ENCODE measurements around the gene BEST1. TPM values are rescaled to one million over a fixed set of nuclear protein-coding genes. Genes with fewer than 3 reads are reported as not detected.

Gene BEST1
- total and polyA plus RNA-seq, 7 experiments from 2014 or later, result 0.49 to 7.1 (median 0.92) TPM; not detected in 1

GRCh38 chr11:61961570-61962212 is 11.5 kb downstream of the BEST1 start:
- ChIA-PET CTCF (interaction anchor here (0.7 to 1.4 kb wide), 2 partner anchors 120 to 126 kb away, joined by 3 to 4 read pairs; no protein-coding TSS in a partner anchor), POLR2A (interaction anchor here (11.6 kb wide), 1 partner anchor 62 kb away, joined by 145 read pairs; no protein-coding TSS in a partner anchor)
- H3K9me3 ChIP-seq (ENCODE audit: control insufficient read depth in 2 of 3, low read length in 3 of 3), result no peaks in the 10 kb centered on the region
- Mint-ChIP-seq H3K9me3 (peaks cover 0 to 33% (median 0%) of the 10 kb centered on the region in 11 donors), H3K27me3 (no peaks in the 10 kb centered on the region), H3K27ac (peak overlapping the region in 5 of 9 donors; percentile 6 to 77 (median 55)), H3K4me3 (peak overlapping the region in 3 of 10 donors; percentile 2 to 26 (median 19)), H3K36me3 (peaks cover 0 to 33% (median 25%) of the 10 kb centered on the region in 5 donors), H3K4me1 (peaks cover 18 to 46% (median 38%) of the 10 kb centered on the region in 7 donors)
- peaks cover 5 to 25% (median 10%) of the 10 kb centered on the region in 3 experiments for H3K36me3 ChIP-seq (ENCODE audit: control insufficient read depth in 2 of 3, insufficient read depth in 3 of 3, low read length in 3 of 3)
- peaks cover 18 to 29% of the 10 kb centered on the region in 2 donors for H3K4me1 ChIP-seq (ENCODE audit: control insufficient read depth in 2 of 2, insufficient read depth in 2 of 2, low read length in 2 of 2)
- no peaks in the 10 kb centered on the region for H3K27me3 ChIP-seq (ENCODE audit: control insufficient read depth in 2 of 2, insufficient read depth in 2 of 2, low read length in 2 of 2)
- no peak overlapping the region for H3K4me3 ChIP-seq (ENCODE audit: low read length)
- DNase-seq, result no peak
- intact Hi-C loops (cut with micrococcal nuclease), result loop anchor here in 1 of 2 donors (10.0 kb wide), 1 partner anchor 593 kb away; no protein-coding TSS in a partner anchor
- no peak overlapping the region for H3K27ac ChIP-seq (ENCODE audit: low read depth, low read length)
- peak; percentile 9 for ATAC-seq

GRCh38 chr11:61962213-61963015 is 12.3 kb downstream of the BEST1 start:
- peak overlapping the region; percentile 49 for H3K27ac ChIP-seq (ENCODE audit: low read depth, low read length)
- POLR2A ChIA-PET, result interaction anchor here (1.3 to 11.6 kb wide), 2 partner anchors 61 to 76 kb away, joined by 3 to 145 read pairs; no protein-coding TSS in a partner anchor

GRCh38 chr11:61963016-61963281 is 12.8 kb downstream of the BEST1 start:
- CTCF ChIA-PET, result interaction anchor here (0.6 kb wide), 1 partner anchor 548 kb away, joined by 3 read pairs; no protein-coding TSS in a partner anchor
- intact Hi-C loops (cut with micrococcal nuclease), result loop anchor here in 1 of 2 donors (10.0 kb wide), 1 partner anchor 592 kb away; no protein-coding TSS in a partner anchor
- Mint-ChIP-seq H3K4me3 (peak overlapping the region in 7 of 10 donors; percentile 20 to 98 (median 82)), H3K9me3 (peaks cover 0 to 35% (median 0%) of the 10 kb centered on the region in 11 donors), H3K4me1 (peaks cover 18 to 46% (median 39%) of the 10 kb centered on the region in 7 donors), H3K27ac (peak overlapping the region in 8 of 9 donors; percentile 72 to 98 (median 94)), H3K27me3 (no peaks in the 10 kb centered on the region), H3K36me3 (peaks cover 0 to 33% (median 26%) of the 10 kb centered on the region in 5 donors)
- ATAC-seq (no peak), DNase-seq (peak in 4 of 9 donors; percentile 28 to 40 (median 36))
- Histone ChIP-seq H3K27me3 (ENCODE audit: control insufficient read depth in 2 of 2, insufficient read depth in 2 of 2, low read length in 2 of 2) (no peaks in the 10 kb centered on the region), H3K4me1 (ENCODE audit: control insufficient read depth in 2 of 2, insufficient read depth in 2 of 2, low read length in 2 of 2) (peaks cover 18 to 29% of the 10 kb centered on the region in 2 donors), H3K27ac (ENCODE audit: low read depth, low read length) (peak overlapping the region; percentile 49), H3K9me3 (ENCODE audit: control insufficient read depth in 2 of 3, low read length in 3 of 3) (no peaks in the 10 kb centered on the region), H3K36me3 (ENCODE audit: control insufficient read depth in 2 of 3, insufficient read depth in 3 of 3, low read length in 3 of 3) (peaks cover 5 to 31% (median 10%) of the 10 kb centered on the region in 3 experiments), H3K4me3 (ENCODE audit: low read length) (no peak overlapping the region)
- POLR2A ChIA-PET, result interaction anchor here (1.2 to 11.6 kb wide), 3 partner anchors 9 to 76 kb away, joined by 3 to 145 read pairs (median 9); no protein-coding TSS in a partner anchor

More at GRCh38 chr11:61962213-61963015, 12.3 kb downstream of the BEST1 start:
- Mint-ChIP-seq H3K27me3 (no peaks in the 10 kb centered on the region), H3K9me3 (peaks cover 0 to 35% (median 0%) of the 10 kb centered on the region in 11 donors), H3K36me3 (peaks cover 0 to 33% (median 26%) of the 10 kb centered on the region in 5 donors), H3K4me1 (peaks cover 18 to 46% (median 38%) of the 10 kb centered on the region in 7 donors), H3K27ac (peak overlapping the region in 8 of 9 donors; percentile 72 to 98 (median 94)), H3K4me3 (peak overlapping the region in 6 of 10 donors; percentile 34 to 98 (median 66))
- CTCF ChIA-PET, result interaction anchor here (0.6 to 0.7 kb wide), 2 partner anchors 125 to 548 kb away, joined by 3 read pairs; no protein-coding TSS in a partner anchor
- intact Hi-C loops (cut with micrococcal nuclease), result loop anchor here in 1 of 2 donors (10.0 kb wide), 1 partner anchor 592 kb away; no protein-coding TSS in a partner anchor
- Histone ChIP-seq H3K9me3 (ENCODE audit: control insufficient read depth in 2 of 3, low read length in 3 of 3) (no peaks in the 10 kb centered on the region), H3K36me3 (ENCODE audit: control insufficient read depth in 2 of 3, insufficient read depth in 3 of 3, low read length in 3 of 3) (peaks cover 5 to 28% (median 10%) of the 10 kb centered on the region in 3 experiments), H3K27me3 (ENCODE audit: control insufficient read depth in 2 of 2, insufficient read depth in 2 of 2, low read length in 2 of 2) (no peaks in the 10 kb centered on the region), H3K4me3 (ENCODE audit: low read length) (no peak overlapping the region), H3K4me1 (ENCODE audit: control insufficient read depth in 2 of 2, insufficient read depth in 2 of 2, low read length in 2 of 2) (peaks cover 18 to 29% of the 10 kb centered on the region in 2 donors)
- DNase-seq (peak in 2 of 9 donors; percentile 5 to 12), ATAC-seq (peak; percentile 30)

- Mint-ChIP-seq H3K4me1 (peaks cover 22 to 49% (median 44%) of the 10 kb centered on the region in 7 donors), H3K27ac (peak overlapping the region; percentile 40 to 98 (median 94)), H3K27me3 (no peaks in the 10 kb centered on the region), H3K9me3 (peaks cover 0 to 35% (median 0%) of the 10 kb centered on the region in 11 donors), H3K4me3 (peak overlapping the region; percentile 20 to 98 (median 86)), H3K36me3 (peaks cover 0 to 32% (median 26%) of the 10 kb centered on the region in 5 donors)
- intact Hi-C loops (cut with micrococcal nuclease), result loop anchor here in 1 of 2 donors (10.0 kb wide), 1 partner anchor 591 kb away; no protein-coding TSS in a partner anchor
- DNase-seq (peak in 7 of 9 donors; percentile 26 to 55 (median 43)), ATAC-seq (peak; percentile 34)
- H3K9me3 ChIP-seq (ENCODE audit: control insufficient read depth in 2 of 3, low read length in 3 of 3), result no peaks in the 10 kb centered on the region
- no peaks in the 10 kb centered on the region for H3K27me3 ChIP-seq (ENCODE audit: control insufficient read depth in 2 of 2, insufficient read depth in 2 of 2, low read length in 2 of 2)
- CTCF ChIA-PET, result interaction anchor here (0.6 kb wide), 1 partner anchor 547 kb away, joined by 3 read pairs; no protein-coding TSS in a partner anchor
- peaks cover 18 to 33% of the 10 kb centered on the region in 2 donors for H3K4me1 ChIP-seq (ENCODE audit: control insufficient read depth in 2 of 2, insufficient read depth in 2 of 2, low read length in 2 of 2)
- H3K36me3 ChIP-seq (ENCODE audit: control insufficient read depth in 2 of 3, insufficient read depth in 3 of 3, low read length in 3 of 3), result peaks cover 5 to 31% (median 10%) of the 10 kb centered on the region in 3 experiments
- peak overlapping the region; percentile 49 for H3K27ac ChIP-seq (ENCODE audit: low read depth, low read length)
- H3K4me3 ChIP-seq (ENCODE audit: low read length), result no peak overlapping the region
- POLR2A ChIA-PET, result interaction anchor here (0.7 to 11.6 kb wide), 5 partner anchors 8 to 75 kb away, joined by 3 to 145 read pairs (median 4); no protein-coding TSS in a partner anchor
Observed at GRCh38 chr11:61963282-61964057, 13.3 kb downstream of the BEST1 start.

DNA sequence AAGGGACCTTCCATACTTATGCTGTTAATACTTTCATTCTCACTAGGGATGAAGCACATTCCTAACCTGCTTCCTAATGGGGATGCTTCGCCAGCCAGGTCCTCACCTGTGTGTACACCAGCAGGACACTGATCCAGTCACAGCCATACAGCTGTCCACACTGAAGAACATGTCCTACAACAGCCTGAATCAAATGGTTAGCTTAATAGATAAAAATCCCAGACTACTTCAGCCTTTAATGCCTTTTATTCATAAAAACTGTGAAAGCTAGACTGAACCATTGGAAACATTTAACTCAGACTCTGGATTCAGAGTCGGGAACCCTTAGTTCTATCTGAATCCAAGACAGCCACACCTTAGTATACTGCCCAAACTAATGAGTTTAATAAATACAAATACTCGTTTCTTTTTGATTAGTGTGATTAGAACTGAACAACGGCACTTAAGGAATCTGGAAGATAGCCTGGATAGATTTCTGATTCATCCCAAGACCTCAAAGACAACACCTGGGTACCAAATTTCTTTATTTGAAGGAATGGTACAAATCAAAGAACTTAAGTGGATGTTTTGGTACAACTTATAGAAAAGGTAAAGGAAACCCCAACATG is 14.0 kb downstream of the BEST1 start:
- peak overlapping the region; percentile 49 for H3K27ac ChIP-seq (ENCODE audit: low read depth, low read length)
- no peaks in the 10 kb centered on the region for H3K9me3 ChIP-seq (ENCODE audit: control insufficient read depth in 2 of 3, low read length in 3 of 3)
- no peak overlapping the region for H3K4me3 ChIP-seq (ENCODE audit: low read length)
- ChIA-PET CTCF (no interaction called here), POLR2A (interaction anchor here (1.1 to 11.6 kb wide), 4 partner anchors 8 to 74 kb away, joined by 3 to 145 read pairs (median 6); no protein-coding TSS in a partner anchor)
- H3K27me3 ChIP-seq (ENCODE audit: control insufficient read depth in 2 of 2, insufficient read depth in 2 of 2, low read length in 2 of 2), result no peaks in the 10 kb centered on the region
- Mint-ChIP-seq H3K4me1 (peaks cover 27 to 56% (median 47%) of the 10 kb centered on the region in 7 donors), H3K36me3 (peaks cover 0 to 29% (median 26%) of the 10 kb centered on the region in 5 donors), H3K4me3 (peak overlapping the region in 9 of 10 donors; percentile 41 to 98 (median 93)), H3K9me3 (peaks cover 0 to 36% (median 0%) of the 10 kb centered on the region in 11 donors), H3K27me3 (no peaks in the 10 kb centered on the region), H3K27ac (peak overlapping the region; percentile 40 to 98 (median 94))
- peaks cover 18 to 36% of the 10 kb centered on the region in 2 donors for H3K4me1 ChIP-seq (ENCODE audit: control insufficient read depth in 2 of 2, insufficient read depth in 2 of 2, low read length in 2 of 2)
- ATAC-seq (no peak), DNase-seq (peak in 5 of 9 donors; percentile 30 to 56 (median 37))
- intact Hi-C loops (cut with micrococcal nuclease), result loop anchor here in 1 of 2 donors (10.0 kb wide), 1 partner anchor 591 kb away; no protein-coding TSS in a partner anchor
- peaks cover 5 to 31% (median 10%) of the 10 kb centered on the region in 3 experiments for H3K36me3 ChIP-seq (ENCODE audit: control insufficient read depth in 2 of 3, insufficient read depth in 3 of 3, low read length in 3 of 3)

Data from naive thymus-derived CD4-positive, alpha-beta T cell (primary cell).